HG03196 (cell line): ENCODE data around the gene VPS37B.
"Not testable (repeated sequence)": the region's sequence is repeated elsewhere in the genome, so short reads cannot be mapped to it uniquely, and the experiment has no call there.

Experiments used
- ATAC-seq: cut with Tn5 transposase; IDR thresholded peaks from one replicate; pipeline ENCODE4 v1.9.1; 2021; ENCODE audit not compliant: unreplicated experiment

VPS37B gene

DNA sequence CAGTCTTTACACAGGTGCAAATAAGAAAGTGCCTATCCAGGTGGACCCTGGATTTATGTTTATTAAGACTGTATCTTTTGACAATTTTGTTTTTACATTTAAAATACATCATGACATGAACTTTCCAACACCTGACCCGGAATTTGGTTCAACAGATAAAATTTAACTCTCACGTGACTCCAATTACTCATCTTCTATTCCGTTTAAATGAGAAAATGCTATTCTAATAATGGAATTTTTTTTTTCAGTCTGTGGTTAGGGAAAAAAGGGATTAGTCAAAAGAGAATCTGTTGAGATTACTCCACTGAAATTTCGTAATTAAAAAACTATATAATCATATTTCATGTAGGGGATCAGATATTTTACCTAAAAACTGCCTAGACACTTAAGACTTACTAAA is 11.1 kb downstream of the VPS37B start:
- no peak for ATAC-seq

DNA sequence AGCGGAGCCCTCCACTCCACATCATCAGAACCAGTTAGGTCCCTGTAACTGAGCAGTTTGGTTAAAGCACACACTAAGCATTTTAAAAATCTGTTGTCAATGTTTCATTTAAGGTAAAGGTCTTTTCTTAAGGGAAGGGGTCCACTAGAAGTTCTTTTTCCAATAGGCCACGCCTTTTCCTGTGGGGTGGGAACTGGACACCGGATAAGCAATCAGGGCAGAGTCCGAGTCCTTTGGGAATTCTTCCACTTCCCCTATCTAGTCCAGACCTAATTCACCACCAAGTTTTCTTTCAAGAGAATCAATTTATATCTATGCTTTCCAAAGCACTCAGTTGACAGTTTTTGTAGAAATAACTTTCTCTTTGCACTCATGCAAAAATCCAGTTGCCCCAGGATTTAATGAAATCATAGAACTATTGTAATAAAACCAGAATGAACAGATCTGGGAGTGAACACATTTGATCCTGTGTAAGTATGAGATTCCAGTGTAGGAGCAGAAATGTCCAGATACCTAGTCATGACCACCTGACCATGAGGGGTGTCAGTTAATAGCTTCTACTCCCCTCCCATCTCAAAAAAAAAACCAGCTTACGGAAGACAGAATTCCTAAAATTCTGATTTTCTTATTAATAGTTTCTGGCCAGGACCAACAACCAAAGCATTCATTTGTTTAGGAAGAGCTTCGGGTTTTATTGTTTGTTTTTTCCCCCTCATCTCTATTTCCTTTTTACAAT is 11.7 kb downstream of the VPS37B start:
- no peak for ATAC-seq

DNA sequence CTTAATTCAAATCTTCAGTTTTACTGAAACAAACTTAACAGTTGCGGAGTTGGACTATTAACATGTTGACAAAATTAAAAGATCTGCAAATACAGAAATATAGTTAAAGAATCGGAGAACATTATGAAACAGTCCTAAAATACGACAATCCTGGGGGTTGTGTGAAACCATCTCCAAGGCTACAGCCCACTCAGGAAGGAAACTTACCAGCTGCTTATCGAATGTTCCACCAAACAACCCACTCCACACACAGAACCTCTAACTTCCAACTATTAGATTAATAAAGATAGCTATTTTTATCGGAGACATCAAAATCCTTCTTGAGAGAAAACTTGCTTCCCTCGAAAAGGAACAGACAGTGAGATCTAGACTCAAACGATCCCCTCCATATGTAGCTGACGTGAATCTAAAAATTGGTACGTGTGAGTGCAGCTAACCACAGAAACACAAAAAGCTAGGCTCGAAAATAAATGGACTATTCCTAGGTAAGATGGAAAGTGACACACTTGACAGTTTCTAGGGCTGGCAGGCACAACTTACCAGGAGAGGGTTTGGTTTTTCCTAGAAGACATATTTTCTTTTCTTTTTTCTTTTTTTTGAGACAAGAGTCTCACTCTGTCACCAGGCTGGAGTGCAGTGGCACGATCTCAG is 12.9 kb downstream of the VPS37B start:
- no peak for ATAC-seq

DNA sequence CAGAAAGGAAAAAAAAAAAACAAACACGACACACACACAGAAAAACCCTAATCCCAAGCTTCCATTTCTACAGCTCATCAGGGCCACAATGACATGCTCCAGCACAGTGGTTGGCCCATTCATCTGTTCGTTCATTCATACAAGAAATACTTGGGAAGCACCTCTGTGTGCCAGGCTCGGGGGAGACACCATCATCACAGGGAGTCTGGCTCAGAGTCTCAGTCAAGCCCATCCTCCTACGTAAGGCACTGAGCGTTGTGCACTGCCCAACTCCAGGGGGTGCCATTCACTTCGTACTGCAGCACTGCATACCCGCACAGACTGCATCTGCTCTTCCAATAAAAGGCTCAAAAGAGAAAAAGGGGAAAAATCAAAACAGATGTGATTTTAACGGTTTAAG is 15.3 kb downstream of the VPS37B start:
- no peak for ATAC-seq

DNA sequence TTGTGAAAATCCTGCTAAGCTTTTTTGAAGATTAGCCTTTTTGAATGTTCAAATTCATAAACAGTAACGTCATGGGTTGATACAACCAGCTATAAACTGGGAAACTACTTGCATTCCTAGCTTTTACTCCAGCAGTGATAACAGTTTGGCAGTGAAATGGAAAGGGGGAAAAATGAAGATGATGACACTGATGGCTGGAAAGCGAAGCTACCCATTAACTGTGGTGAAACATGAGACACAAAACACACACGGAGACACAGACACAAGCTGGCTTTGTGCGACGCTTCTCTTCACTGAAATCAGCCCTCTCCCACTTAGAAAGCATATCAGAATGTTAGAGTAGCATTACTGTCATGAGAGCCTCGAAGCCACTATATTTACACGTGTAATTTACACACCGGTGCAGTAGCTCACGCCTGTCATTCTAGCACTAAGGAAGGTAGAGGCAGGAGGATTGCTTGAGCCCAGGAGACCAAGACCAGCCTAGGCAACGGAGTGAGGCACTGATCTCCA is 15.7 kb downstream of the VPS37B start:
- no peak for ATAC-seq

DNA sequence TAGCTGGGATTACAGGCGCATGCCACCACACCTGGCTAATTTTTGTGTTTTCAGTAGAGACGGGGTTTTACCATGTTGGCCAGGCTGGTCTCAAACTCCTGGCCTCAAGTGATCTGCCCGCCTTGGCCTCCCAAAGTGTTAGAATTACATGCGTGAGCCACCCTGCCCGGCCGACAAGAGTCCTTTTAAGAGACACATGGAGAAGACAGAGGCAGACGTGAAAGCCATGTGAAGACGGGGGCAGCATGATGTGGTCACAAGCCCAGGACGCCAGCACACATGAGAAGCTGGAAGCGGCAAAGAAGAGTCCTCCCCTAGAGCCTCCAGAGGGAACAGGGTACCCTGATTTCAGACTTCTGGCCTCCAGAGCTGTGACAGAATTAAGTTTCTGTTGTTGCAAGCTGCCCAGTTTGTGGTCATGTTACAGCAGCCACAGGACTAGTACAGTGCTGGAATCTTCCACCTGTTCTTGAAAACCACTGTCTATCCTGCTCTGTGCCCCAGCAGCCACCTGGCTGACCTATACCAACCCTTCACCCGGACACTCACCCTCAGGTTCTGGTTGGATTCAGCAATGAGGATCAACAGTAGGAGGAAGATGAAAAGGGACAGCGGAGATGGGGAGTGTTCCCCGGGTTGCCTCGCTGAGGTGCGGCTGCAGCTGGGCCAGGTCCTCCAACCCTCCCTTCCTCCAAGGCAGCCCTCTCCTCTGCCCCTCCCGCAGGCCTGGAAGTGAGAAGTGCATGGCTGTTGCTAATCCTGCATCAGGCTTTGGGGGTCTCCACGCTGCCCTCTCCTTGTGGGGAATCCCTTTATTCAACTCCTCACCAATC is 16.9 kb downstream of the VPS37B start:
- no peak for ATAC-seq

DNA sequence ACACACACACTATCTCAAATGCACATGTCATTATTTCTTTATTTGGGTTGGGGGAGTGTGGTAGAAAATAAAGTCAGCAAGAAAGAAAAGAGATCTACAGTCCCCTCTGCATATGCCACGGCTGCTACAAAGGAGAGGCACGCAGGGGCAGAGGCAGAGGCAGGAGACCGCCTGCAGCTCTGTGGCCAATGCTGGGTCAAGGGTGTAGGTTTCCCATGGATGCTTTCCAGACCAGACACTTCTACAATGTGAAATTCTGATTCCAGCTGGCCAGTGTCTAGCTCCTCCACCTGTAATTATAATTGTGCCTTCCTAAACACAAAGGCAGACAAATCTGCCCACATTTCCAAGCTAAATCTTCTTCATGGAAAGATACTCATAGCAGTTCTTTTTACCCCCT is 19.2 kb downstream of the VPS37B start:
- ATAC-seq: no peak

DNA sequence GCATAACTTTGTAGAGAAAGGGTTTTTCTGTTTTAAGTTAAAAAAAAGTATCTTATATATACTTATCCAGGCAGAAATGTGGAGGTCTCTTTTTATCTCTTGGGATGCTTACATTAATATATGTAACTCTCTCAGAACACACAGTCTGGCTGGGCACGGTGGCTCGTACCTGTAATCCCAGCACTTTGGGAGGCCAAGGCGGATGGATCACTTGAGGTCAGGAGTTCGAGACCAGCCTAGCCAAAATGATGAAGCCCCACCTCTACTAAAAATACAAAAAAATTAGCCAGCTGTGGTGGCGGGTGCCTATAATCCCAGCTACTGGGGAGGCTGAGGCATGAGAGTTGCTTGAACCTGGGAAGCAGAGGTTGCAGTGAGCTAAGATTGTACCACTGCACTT is 19.6 kb downstream of the VPS37B start:
- not testable (repeated sequence) for ATAC-seq

DNA sequence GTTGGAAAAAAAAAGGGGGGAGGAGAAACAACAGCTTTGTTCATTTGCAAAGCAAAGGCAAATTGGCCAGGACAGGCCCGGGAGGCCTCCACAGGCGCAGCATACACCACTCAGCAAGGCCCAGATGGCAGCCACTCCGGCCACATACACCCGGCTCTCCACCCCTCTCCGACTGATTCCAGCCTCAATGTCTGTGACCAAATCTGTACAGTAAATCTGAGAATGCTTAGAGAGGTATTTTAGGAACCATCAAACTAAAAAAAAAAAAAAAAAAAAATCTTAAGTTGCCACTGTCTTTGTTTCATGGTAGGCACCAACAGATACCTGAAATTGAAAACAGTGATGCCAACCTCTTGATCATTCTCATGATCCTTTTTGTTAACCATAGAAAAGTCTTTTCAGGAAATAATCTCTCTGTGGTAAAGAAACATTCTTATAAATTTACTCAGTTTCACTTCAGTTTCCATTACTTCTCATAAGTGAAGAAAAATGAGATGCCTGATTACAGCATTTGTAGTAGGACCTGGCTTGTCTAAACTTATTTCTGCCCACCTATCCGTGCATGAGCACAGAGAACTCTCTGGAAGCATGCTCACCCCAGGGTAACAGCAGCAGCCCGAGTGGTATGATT is 20.2 kb downstream of the VPS37B start:
- ATAC-seq: no peak

DNA sequence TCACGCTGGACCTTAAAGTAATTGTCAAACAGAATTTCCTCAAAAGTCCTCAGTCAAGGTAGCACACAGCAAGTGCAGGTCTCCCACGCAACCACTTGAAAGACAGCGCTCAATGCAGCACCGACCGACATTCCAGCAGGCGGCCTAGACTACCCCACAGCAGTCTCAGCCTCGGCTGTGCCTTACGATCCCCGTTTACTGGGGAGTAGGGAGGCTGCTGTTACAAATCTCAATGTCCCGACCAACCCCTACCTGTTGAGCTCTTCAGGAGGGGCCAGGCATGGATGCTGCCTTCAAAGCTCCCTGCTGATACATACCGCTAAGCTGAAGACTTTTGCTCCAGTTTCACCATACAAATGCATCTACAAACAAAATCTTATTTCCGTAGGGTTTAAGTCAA is 21.8 kb downstream of the VPS37B start:
- no peak for ATAC-seq

DNA sequence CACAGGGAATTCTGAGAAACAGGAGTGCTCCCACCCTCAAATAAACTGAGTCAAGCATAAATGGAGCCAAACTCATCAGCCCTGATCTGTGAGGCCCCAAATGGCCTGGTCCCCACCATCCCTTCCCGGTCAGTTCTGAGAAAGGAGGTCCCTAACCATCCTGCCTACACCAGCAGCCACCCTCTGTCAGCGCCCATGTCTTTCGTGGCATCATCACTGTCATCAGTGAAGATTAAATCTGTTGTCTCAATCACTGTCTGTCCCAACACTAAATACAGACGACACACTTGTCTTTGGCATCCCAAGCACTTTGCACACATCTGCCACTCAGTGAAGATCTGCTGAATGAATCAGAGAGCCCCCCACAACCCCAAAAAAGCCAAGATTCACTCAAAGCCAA is 22.4 kb downstream of the VPS37B start:
- ATAC-seq: no peak

DNA sequence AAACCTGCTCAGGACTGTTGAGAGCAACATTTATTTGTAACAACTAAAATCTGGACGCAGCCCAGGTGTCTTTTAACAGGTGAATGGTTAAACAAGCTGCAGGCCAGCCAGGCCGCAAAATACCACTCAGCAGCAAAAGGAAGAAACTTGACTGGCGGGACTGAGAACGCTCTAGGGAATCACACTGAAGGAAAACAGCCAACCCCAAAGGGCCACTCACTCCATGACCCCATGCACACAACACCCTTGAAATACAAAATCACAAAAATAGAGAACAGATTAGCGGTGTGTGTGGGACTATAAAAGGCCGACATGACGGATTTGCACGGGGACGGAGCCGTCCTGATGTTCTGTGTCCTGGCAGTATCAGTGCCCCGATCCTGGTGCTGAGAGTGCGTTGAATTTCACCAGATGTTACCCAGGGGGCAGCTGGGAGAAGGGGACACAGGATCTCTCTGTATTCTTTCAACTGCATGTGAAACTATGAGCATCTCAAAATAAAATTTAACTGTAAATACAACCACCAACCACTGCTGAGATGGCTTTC is 23.0 kb downstream of the VPS37B start:
- no peak for ATAC-seq

DNA sequence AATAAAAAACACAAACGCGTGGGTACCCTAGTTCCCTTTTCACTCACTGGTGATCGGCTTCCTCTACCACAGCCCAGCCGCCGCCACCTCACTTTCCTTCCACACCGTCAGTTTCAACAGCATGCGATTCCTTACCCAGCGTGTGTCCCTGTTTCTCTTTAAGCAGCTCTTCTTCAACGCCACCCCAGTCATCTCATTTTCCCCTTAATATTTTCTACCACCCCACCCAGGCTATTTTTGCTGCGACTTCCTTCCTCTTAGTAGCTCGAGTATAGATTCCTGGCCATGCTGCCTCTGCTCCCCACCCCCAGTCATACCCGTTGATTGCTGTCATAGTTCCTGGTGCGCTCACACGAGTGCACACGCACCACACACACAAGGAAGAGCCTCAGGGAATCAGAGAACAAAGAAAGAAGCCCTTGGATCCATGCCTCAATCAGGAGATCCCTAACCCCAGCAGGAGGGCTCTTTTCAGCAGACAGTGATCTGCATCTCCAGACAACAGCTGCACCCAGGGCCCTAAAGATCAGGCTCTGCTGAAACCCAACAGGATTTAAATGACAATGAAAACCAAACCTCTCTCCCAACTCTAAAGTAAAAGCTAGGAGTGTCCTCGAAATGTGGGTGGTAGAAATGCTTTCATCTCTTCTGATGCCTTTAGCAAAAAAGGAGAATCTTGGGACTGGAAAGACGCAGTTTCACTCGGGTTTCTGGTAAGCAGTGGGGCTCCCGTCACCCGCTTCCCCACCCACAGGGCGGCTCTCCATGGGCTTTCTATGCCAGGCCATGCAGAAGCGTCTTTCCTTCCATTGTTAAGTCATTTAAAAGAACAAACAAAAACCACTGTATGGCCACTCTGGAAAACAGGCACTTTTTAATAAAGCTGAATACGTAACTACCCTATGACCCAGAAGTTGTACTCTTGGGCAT is 23.8 kb downstream of the VPS37B start:
- ATAC-seq: no peak

DNA sequence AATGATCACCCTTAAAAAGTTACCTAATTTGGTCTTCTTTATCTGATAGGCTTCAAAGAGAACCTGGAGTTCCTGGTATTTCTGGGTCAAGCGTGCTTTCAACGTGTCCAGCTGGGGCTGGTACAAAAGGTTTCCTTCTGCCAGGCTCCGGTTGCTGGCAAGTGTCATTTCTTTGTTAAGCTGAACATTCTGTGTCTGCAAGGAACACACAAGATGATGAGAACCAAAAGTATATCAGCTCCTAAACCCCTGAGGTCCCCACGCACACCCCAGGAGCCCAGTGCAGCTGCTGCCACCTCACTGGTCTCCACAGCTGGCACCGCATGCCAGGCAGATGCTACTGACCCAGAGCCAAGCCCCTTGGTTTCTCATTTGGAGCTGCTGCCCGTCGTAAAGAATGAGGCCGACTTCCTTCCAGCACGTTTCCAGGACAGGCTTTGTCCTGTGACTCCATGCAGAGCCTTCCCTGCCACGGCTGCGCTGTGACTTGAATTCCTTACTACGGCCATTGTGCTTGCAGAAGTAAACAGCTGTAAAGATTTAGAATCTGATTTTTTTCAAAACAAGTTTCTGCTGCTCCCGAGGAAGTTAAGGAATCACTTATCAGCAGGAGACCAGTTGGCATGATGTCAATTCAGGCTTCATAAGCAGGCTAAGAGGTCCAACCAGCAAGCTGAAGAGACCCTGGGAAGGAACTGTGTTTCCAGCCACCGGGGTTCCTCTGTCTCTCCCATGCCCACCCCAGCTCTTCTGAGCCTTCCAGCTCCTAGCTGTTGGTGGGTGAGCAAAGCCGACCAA is 24.9 kb downstream of the VPS37B start:
- ATAC-seq: no peak

DNA sequence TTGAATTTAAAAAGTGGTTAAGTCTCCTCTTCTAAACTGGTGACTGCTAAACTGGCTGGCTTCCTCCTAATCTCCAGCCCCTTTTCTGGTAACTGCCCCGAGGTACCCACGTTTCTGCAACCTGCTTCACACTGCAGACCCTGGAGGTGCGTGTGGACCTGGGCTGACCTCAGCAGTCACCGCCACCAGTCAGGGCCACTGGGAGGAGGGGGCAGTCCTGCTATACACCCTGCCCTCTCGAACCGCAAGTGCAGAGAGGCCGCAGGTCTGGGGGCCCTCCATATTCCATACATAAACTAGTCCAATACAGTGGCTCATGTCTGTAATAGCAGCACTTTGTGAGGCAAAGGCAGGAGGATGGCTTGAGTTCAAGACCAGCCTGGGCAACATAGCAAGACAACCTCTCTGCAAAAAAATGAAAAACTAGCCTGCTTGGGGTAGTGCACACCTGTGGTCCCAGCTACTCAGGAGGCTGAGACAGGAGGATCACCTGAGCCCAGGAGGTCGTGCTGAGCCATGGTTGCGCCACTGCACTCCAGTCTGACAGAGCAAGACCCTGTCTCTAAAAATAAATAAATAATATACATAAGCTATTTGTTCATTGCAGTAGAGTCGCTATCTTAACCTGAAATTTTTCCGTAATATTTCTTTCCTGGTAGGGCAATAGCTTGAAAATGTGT is 25.6 kb downstream of the VPS37B start:
- no peak for ATAC-seq

DNA sequence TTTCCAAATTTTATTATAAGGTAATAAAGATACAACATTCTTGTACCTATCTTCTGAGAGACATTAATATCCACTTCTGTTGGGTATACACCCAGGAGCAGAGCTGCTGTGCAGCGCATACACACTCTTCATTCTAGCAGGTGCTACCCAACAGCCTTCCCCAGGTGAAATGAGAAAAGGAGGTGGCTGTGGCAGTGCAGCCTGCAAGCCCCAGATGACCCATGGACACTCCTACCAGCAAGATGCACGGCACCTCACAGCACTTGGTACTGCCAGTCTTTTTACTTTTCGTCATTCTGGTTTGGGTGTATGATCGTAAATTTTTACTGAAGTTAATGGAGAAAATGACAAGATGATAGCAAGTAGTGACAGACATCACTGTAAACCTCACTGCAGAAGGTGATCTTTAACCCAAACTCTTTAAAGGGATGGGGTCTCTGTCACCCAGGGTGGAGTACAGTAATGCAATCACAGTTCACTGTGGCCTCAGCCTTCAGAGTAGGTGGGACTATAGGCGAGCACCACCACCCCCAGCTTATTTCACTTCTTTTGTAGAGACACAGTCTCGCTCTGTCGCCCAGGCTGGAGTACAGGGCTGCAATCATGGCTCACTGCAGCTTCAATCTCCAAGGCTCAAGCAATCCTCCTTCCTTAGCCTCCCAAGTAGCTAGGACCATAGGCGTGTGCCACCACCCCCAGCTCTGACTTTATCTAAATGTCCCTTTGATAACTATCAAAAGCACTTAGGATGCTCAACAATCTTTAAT is 26.5 kb downstream of the VPS37B start:
- no peak for ATAC-seq

DNA sequence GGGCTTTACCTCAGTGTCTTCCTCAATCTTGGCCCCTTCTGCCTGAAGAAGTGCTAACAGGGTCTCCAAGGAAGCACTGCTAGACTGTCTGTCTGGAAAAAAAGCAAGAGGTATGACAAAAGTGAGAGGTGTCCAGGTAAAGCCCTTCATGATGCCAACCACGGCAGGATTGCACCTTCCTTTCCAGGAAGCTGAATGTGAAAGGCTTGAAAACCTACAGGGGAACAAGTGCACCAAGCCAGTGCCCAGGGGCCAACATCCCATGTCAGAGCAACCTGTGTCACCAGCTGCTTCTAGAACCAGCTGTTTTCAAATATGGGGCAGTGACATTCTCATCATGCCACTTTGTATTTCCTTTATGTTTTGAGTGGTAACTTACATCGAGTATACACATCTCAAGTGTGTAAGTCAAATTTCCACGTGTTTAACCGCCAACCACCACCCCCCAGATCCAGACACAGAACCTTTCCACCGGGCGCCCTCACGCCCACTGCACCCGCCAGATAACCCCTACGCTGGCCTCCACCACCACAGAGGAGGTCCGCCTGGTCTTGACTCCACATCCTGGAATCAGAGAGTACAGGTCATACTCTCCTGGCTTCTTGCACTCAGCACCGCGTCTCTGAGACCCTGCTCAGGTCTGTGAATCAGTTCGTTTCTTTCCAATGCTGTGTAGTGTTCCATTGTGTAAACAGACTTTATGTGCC is 27.3 kb downstream of the VPS37B start:
- ATAC-seq: no peak
